ENCODE data around the gene PCSK7. TPM values are rescaled to one million over a fixed set of nuclear protein-coding genes. Genes with fewer than 3 reads are reported as not detected.
"Not testable (repeated sequence)": the region's sequence is repeated elsewhere in the genome, so short reads cannot be mapped to it uniquely, and the experiment has no call there.

PCSK7 gene
- total and polyA plus RNA-seq, 9 donors, result 19.2 to 33.7 (median 22.7) TPM

DNA sequence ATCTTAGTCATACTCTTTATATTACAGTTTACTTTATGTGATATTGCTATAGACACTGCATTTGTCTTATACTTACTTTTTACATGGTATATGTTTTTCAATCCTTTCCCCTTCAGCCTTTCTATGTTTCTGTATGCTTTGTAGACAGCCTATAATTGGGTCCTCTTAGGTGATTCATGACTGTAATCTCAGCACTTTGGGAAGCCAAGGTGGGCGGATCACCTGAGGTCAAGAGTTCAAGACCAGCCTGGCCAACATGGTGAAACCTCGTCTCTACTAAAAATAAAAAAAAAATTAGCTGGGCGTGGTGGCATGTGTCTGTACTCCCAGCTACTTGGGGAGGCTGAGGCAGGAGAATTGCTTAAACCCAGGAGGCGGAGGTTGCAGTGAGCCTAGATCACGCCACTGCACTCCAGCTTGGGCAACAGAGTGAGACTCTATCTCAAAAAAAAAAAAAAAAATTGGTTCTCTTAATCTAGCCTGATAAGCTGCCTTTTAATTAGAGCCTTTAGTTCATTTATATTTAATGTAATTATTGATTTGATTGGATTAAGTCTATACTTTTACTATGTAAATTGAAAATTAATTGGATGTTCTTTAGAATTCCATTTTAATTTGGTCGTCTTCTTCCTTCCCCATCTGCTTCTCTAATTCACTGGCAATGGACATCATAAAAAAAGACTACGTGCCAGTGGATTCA, 32.9 kb upstream of the PCSK7 start:
- 83% methylated on average over 1 of the region's 7 CpGs for WGBS (ENCODE audit: insufficient coverage)
- H3K4me3 ChIP-seq (ENCODE audit: low read length); DNase-seq; H3K27me3 ChIP-seq (ENCODE audit: control insufficient read depth, insufficient read depth, low read length); H3K4me1 ChIP-seq (ENCODE audit: control insufficient read depth, insufficient read depth, low read length); H3K9me3 ChIP-seq (replicated peaks; ENCODE audit: control insufficient read depth, low read depth, low read length); H3K27ac ChIP-seq (ENCODE audit: low read length): not testable (repeated sequence)
- H3K36me3 ChIP-seq (ENCODE audit: control insufficient read depth, insufficient read depth, low read length), result peaks cover 17% of the 10 kb centered on the region

DNA sequence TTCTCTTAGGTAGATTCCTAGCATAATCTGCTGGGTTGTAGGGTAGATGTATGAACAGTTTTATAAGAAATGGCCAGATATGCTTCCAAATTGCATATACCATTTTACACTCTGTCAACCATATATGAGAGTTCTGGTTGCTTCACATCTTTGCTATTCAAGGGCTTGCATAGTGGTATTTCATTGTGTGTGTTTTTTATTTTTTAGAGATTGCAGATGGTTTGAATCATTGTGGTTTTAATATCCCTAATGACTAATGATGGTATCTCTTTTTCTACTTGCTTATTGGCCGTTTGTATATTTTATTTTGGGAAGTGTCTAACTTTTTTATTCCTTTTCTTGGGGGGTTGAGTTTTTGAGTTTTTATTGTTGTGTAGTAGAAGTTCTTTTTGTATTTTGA, 27.5 kb upstream of the PCSK7 start:
- WGBS (ENCODE audit: insufficient coverage), result no CpG with 5 or more reads among the region's 1 CpG
- Histone ChIP-seq H3K4me1 (ENCODE audit: control insufficient read depth, insufficient read depth, low read length) (no peaks in the 10 kb centered on the region), H3K36me3 (ENCODE audit: control insufficient read depth, insufficient read depth, low read length) (peaks cover 27% of the 10 kb centered on the region), H3K9me3 (replicated peaks; ENCODE audit: control insufficient read depth, low read depth, low read length) (no peaks in the 10 kb centered on the region), H3K4me3 (ENCODE audit: low read length) (no peak overlapping the region), H3K27me3 (ENCODE audit: control insufficient read depth, insufficient read depth, low read length) (no peaks in the 10 kb centered on the region), H3K27ac (ENCODE audit: low read length) (no peak overlapping the region)
- DNase-seq, result no peak

DNA sequence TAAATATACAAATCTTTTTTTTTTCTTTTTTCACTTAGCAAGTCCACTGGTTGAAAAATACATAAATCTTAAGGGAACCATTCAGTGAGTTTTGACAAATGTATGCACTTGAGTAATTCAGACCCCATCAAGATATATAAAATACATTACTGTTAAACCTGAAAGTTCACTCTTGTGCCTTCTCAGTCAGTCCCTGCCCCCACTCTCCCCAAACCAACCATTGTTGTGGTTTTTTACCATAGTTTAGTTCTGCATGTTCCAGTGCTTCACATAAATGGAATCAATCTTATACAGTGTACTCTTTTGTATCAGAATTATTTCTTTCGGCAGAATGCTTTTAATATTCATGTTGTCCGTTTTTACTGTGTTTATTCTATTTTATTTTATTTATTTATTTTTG, 26.7 kb upstream of the PCSK7 start:
- H3K4me3 ChIP-seq (ENCODE audit: low read length), result no peak overlapping the region
- H3K27me3 ChIP-seq (ENCODE audit: control insufficient read depth, insufficient read depth, low read length), result no peaks in the 10 kb centered on the region
- DNase-seq, result no peak
- WGBS (ENCODE audit: insufficient coverage), result no CpG with 5 or more reads among the region's 2 CpGs
- H3K27ac ChIP-seq (ENCODE audit: low read length), result no peak overlapping the region
- no peaks in the 10 kb centered on the region for H3K9me3 ChIP-seq (replicated peaks; ENCODE audit: control insufficient read depth, low read depth, low read length)
- no peaks in the 10 kb centered on the region for H3K4me1 ChIP-seq (ENCODE audit: control insufficient read depth, insufficient read depth, low read length)
- H3K36me3 ChIP-seq (ENCODE audit: control insufficient read depth, insufficient read depth, low read length), result peaks cover 33% of the 10 kb centered on the region

DNA sequence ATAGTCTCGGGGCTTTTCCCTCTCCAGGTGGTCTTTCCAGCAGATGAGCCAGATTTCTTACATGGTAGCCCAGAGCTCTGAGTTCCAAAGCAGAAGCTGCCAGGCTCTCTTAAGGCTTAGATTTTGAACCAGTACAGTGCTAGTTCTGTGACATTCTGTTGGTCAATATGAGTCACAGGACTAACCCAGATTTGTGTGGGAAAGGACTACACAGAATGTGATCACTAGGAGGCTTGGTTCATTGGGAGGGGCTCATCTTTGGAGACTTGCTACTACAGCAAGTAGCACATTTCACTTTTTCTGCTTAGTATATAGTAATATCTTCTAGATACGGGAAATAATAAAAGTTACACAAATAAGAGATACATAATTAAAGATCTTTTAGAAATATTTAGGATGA, 24.7 kb upstream of the PCSK7 start:
- peaks cover 28% of the 10 kb centered on the region for H3K36me3 ChIP-seq (ENCODE audit: control insufficient read depth, insufficient read depth, low read length)
- WGBS (ENCODE audit: insufficient coverage), result no CpG with 5 or more reads among the region's 2 CpGs
- no peak for DNase-seq

DNA sequence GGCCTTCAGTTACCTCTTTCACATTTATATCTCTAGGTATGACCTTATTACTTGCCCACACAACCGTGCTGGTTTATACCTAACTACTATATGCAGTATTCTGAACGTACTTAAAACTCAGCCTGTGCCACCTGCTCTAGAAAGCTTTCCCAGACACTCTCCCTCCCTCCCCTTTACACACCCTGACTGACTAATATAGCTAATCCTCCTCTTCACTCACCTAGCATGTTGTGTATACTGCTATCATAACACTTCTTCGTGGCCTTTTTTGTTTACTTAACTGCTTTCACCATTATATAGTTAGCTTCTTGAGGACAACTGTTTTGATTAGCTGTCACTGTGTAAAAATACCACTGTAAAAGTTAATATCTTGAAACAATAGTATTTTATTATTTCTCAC, 24.1 kb upstream of the PCSK7 start:
- H3K4me3 ChIP-seq (ENCODE audit: low read length), result no peak overlapping the region
- DNase-seq, result no peak
- H3K27me3 ChIP-seq (ENCODE audit: control insufficient read depth, insufficient read depth, low read length), result no peaks in the 10 kb centered on the region
- H3K4me1 ChIP-seq (ENCODE audit: control insufficient read depth, insufficient read depth, low read length), result no peaks in the 10 kb centered on the region
- H3K27ac ChIP-seq (ENCODE audit: low read length), result no peak overlapping the region
- WGBS (ENCODE audit: insufficient coverage), result 67% methylated on average over 2 of the region's 3 CpGs
- H3K9me3 ChIP-seq (replicated peaks; ENCODE audit: control insufficient read depth, low read depth, low read length), result no peaks in the 10 kb centered on the region
- peaks cover 28% of the 10 kb centered on the region for H3K36me3 ChIP-seq (ENCODE audit: control insufficient read depth, insufficient read depth, low read length)

More for the DNA sequence above, 24.7 kb upstream of the PCSK7 start:
- H3K4me3 ChIP-seq (ENCODE audit: low read length), result no peak overlapping the region
- H3K27me3 ChIP-seq (ENCODE audit: control insufficient read depth, insufficient read depth, low read length), result no peaks in the 10 kb centered on the region
- no peaks in the 10 kb centered on the region for H3K4me1 ChIP-seq (ENCODE audit: control insufficient read depth, insufficient read depth, low read length)
- H3K27ac ChIP-seq (ENCODE audit: low read length), result no peak overlapping the region
- no peaks in the 10 kb centered on the region for H3K9me3 ChIP-seq (replicated peaks; ENCODE audit: control insufficient read depth, low read depth, low read length)

DNA sequence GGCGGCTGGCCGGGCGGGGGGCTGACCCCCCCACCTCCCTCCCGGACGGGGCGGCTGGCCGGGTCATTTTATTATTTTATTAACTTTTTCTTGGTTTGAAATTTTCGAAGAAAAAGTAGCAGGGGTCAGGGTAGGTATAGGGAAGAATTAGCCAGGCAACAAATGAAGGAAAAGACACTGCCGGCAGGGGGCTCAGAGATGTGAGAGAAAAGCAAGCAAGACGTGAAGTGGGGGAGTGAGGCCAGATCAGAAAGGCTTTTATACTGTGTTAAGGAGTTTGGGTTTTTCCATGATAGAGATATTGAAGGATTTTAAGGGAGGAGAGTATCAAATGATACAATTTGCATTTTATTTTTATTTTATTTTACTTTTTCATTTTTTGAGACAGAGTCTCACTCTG, 19.6 kb upstream of the PCSK7 start:
- Histone ChIP-seq H3K36me3 (ENCODE audit: control insufficient read depth, insufficient read depth, low read length) (peaks cover 49% of the 10 kb centered on the region), H3K27ac (ENCODE audit: low read length) (no peak overlapping the region)
- WGBS (ENCODE audit: insufficient coverage), result 86% methylated on average over 4 of the region's 10 CpGs

DNA sequence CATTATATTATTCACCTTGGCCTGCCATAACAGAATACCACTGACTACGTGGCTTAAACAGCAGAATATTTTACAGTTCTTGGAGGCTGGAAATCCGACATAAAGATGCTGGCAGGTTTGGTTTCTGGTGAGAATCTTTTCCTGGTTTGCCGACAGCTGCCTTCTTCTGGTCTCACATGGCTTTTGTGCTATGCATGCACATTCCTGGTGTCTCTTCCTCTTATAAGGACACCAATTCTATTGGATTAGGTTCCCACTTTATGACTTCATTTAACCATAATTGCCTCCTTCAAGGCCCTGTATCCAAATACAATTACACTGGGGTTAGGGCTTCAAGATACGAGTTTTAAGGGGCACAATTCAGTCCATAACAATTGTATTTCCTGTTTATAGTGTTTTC, 17.7 kb upstream of the PCSK7 start:
- no peaks in the 10 kb centered on the region for H3K9me3 ChIP-seq (replicated peaks; ENCODE audit: control insufficient read depth, low read depth, low read length)
- DNase-seq, result no peak
- 100% methylated on average over 1 of the region's 4 CpGs for WGBS (ENCODE audit: insufficient coverage)
- peaks cover 48% of the 10 kb centered on the region for H3K36me3 ChIP-seq (ENCODE audit: control insufficient read depth, insufficient read depth, low read length)
- no peaks in the 10 kb centered on the region for H3K27me3 ChIP-seq (ENCODE audit: control insufficient read depth, insufficient read depth, low read length)
- no peaks in the 10 kb centered on the region for H3K4me1 ChIP-seq (ENCODE audit: control insufficient read depth, insufficient read depth, low read length)
- H3K27ac ChIP-seq (ENCODE audit: low read length), result no peak overlapping the region
- H3K4me3 ChIP-seq (ENCODE audit: low read length), result no peak overlapping the region

More for the DNA sequence above, 19.6 kb upstream of the PCSK7 start:
- H3K4me1 ChIP-seq (ENCODE audit: control insufficient read depth, insufficient read depth, low read length), result no peaks in the 10 kb centered on the region
- no peak overlapping the region for H3K4me3 ChIP-seq (ENCODE audit: low read length)
- DNase-seq, result no peak
- no peaks in the 10 kb centered on the region for H3K9me3 ChIP-seq (replicated peaks; ENCODE audit: control insufficient read depth, low read depth, low read length)
- no peaks in the 10 kb centered on the region for H3K27me3 ChIP-seq (ENCODE audit: control insufficient read depth, insufficient read depth, low read length)

DNA sequence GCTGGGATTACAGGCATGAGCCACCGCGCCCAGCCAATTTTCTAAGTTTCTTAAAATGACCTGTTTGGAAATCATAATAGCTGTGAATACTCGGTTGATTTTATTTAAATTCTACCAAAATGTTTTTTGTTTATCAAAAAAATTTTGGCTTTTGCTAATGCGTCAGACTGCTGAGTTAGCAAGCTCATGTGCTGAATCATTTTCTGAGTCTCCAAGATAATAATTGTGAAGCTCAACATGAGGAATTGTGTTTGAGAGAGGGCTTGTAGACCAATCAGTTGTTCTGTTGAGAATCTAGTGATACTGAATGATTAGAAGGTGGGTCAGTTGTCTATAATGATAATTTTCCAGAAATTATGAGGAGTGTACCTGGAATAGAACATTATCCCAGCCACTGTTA, 16.5 kb upstream of the PCSK7 start:
- DNase-seq, result no peak
- whole genome bisulfite sequencing (ENCODE audit: insufficient coverage), result no CpG with 5 or more reads among the region's 4 CpGs
- Histone ChIP-seq H3K27me3 (ENCODE audit: control insufficient read depth, insufficient read depth, low read length) (no peaks in the 10 kb centered on the region), H3K9me3 (replicated peaks; ENCODE audit: control insufficient read depth, low read depth, low read length) (no peaks in the 10 kb centered on the region), H3K4me1 (ENCODE audit: control insufficient read depth, insufficient read depth, low read length) (no peaks in the 10 kb centered on the region), H3K4me3 (ENCODE audit: low read length) (no peak overlapping the region), H3K27ac (ENCODE audit: low read length) (no peak overlapping the region), H3K36me3 (ENCODE audit: control insufficient read depth, insufficient read depth, low read length) (peaks cover 47% of the 10 kb centered on the region)

DNA sequence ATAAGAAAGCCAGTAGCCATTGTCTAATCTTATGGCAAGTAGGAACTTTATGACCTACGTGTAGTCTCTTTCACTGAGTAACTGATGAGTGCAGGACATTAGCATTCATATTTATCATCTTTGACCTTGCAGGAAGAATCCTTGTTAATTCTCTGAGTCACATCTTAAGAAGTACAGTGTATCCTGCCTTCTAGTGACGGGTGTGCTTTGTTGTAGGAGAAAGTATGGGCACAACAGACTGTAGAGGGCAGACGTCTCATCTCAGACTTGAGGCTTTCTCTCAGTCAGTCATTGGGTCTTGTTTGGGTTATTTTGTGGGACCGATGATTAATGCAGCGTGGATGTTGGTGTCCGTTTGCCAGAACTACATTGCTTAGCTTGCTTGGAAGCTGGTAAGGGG, 7.4 kb upstream of the PCSK7 start:
- H3K36me3 ChIP-seq (ENCODE audit: control insufficient read depth, insufficient read depth, low read length), result peaks cover 50% of the 10 kb centered on the region

DNA sequence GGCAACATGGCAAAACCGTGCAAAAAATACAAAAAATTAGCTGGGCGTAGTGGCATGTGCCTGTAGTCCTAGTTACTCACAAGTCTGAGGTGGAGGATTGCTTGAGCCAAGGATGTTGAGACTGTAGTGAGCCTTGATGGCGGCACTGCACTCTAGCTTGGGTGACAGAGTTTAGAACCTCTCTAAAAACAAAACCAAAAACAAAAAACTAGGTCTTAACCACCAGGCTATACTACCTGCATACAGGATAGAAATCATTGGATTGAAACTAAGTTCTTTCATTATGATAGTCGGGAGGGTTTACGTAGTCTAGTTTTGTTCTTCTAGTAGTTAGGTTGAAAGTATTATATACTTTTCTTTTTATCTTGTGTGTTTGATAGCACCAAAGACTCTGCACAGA, 6.3 kb upstream of the PCSK7 start:
- H3K27me3 ChIP-seq (ENCODE audit: control insufficient read depth, insufficient read depth, low read length), result no peaks in the 10 kb centered on the region
- no peak for DNase-seq
- peaks cover 43% of the 10 kb centered on the region for H3K36me3 ChIP-seq (ENCODE audit: control insufficient read depth, insufficient read depth, low read length)
- WGBS (ENCODE audit: insufficient coverage), result 83% methylated on average over 2 of the region's 5 CpGs
- H3K4me1 ChIP-seq (ENCODE audit: control insufficient read depth, insufficient read depth, low read length), result peaks cover 8% of the 10 kb centered on the region
- H3K9me3 ChIP-seq (replicated peaks; ENCODE audit: control insufficient read depth, low read depth, low read length), result no peaks in the 10 kb centered on the region
- no peak overlapping the region for H3K27ac ChIP-seq (ENCODE audit: low read length)
- no peak overlapping the region for H3K4me3 ChIP-seq (ENCODE audit: low read length)

More for the DNA sequence above, 7.4 kb upstream of the PCSK7 start:
- H3K27ac ChIP-seq (ENCODE audit: low read length), result no peak overlapping the region
- H3K4me3 ChIP-seq (ENCODE audit: low read length), result no peak overlapping the region
- H3K4me1 ChIP-seq (ENCODE audit: control insufficient read depth, insufficient read depth, low read length), result no peaks in the 10 kb centered on the region
- DNase-seq, result no peak
- no peaks in the 10 kb centered on the region for H3K27me3 ChIP-seq (ENCODE audit: control insufficient read depth, insufficient read depth, low read length)
- H3K9me3 ChIP-seq (replicated peaks; ENCODE audit: control insufficient read depth, low read depth, low read length), result no peaks in the 10 kb centered on the region
- 85% methylated on average over 3 of the region's 6 CpGs for WGBS (ENCODE audit: insufficient coverage)
